GM18511 (cell line): ENCODE results near the gene PDIK1L.

Experiments
- ATAC-seq: cut with Tn5 transposase; IDR thresholded peaks from one replicate; pipeline ENCODE4 v1.9.1; 2021; ENCODE audit warnings: mild to moderate bottlenecking, moderate library complexity; ENCODE audit not compliant: unreplicated experiment

PDIK1L gene

DNA sequence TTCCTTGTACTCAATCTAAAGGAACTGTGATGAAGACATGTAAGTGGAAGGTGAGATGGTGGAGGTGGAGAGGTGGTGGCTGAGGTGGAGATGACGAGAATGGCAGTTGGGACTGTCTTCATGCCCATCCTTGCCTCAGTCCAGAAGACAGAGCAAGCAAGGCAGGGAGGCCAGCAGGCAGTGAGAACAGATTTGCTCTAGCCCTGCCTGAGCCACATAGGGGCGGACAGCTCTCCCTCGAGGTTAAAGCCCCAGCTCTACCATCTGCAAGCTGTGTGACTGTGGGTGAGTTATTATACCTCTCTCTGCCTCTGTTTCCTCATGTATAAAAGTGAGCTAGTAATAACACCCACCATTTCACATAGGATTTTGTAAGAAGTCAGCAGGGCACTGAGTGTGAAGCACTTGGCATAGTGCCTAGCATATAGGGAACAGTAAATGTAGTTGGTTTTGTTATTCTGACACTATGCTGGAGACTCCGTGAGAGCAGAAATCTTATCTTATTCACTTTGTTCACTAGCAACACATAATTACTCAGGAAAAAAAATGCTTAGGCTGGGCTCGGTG, 42.4 kb downstream of the PDIK1L start:
- ATAC-seq, result no peak

DNA sequence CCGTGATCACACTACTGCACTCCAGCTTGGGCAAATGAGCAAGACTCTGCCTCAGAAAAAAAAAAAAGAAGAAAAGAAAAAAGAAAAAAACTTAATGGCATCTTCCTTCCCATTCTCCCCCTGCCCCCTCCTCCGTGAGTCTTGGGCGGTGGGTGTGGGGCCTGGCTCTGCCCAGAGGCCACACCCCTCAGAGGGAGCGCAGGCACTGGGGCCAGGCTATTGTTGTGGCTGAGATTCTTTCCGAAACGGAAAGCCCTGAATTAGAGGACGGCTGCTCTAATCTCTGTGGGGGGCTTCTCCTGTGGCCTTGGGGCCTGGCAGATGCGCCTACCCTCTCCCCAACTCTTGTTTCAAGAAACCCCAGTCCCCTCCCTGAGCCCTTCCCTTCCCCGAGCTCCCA, 43.1 kb downstream of the PDIK1L start:
- ATAC-seq, result no peak

DNA sequence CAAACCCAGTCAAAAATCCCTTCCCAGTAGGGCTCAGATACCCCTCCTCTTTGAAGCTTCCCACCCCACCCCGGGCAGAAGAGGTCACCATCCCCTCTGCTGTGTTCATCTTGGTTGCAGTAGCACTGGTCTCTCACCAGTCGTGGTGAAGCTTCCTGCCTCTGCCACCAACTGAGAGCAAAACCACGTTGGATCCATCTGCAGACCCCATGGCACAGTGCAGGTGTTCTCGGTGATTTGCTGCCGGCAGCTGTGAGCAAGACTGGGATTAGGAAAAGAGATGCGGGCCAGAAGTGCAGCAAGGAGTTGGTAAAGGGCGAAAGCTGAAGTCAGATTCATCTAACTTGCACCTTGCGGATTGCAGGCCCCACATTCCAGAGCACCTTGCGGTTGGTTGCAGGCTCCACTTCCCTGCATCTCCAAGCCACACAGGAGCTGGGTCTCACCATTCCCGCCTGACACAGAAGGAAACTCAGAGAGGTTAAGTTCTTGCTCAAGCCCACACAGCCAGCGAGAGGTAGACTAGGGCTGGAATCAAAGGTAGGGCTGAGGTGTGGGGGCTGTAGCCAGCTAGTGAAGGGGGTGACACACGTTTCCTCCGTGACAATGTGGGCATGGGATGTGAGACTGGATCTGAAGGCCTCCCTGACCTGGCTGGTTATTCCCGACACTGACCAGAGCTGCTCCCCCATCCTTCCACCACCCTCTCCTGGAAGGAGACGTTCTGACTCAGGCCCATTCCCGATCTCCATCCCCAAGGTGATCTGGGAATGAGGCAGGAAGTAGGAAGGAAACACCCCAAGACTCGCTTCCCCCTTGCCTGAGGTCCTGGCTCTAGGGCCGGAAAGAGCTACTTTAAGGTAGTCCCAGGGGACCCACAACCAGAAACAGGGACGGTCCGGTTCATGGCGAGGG, 44.0 kb downstream of the PDIK1L start:
- ATAC-seq, result no peak

DNA sequence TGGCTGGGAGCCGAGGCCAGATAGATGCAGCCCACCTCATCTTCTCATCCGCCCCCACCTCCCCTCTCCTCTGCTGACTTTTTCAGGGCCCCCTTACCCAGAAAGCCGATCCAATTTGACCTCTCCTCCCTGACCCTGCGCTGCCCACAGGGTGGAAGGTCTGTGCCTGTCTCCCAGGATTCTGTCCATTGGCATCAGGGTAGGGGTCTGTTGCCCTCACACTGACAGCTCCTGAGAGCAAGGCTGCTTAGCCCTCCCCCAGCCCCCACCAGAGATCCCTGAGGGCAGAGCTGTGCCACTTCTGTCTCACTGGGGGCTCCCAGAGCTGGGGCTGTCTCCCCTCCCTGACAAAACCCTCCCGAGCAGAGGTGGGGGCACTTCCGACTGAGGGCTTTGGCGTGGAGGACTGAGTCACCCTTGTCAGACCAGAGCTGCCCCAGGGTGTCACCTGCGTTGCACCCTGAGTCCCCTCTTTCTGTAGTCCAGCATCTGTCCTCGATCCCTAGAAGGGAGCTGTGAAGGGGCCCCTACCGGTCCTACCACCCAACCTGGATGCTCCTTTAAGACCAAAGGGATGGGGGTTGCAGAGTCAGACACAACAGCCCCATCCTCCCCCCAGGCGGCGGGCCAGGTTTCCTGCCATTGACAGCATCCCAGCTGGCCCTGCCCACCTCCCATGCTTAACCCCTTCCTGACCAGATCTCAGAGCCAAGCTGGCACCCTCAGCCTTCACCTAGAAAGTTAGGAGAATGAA, 44.8 kb downstream of the PDIK1L start:
- no peak for ATAC-seq

DNA sequence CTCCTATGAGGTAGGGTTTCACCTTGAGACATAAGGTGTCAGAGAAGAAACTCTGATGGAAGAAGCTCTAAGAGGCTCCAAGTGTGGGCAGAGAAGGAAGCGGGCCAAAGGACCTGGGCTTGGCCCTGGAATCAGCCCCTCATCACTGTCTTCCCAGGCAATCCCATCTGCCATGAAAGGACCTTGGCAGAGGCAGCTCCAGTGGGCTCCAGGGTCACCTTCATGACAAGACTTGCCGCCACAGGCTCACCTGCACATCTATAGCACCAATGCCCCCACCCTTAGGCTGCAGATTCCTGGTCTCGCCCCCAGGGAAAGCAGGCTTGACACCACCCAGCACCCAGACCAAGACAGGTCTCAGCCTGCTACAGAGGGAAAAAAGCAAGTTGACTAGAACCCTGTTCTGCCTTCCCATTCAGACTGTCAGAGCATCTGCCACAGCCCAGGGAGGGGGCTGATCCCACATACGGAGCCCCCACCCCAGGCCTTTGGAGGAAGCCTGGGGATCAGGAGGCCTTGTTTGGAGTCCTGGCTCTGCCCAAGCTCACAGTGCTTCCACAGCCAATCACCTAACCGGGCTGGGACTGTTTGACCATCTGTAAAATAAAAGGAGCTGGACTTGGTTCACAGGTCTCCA, 46.8 kb downstream of the PDIK1L start:
- no peak for ATAC-seq

DNA sequence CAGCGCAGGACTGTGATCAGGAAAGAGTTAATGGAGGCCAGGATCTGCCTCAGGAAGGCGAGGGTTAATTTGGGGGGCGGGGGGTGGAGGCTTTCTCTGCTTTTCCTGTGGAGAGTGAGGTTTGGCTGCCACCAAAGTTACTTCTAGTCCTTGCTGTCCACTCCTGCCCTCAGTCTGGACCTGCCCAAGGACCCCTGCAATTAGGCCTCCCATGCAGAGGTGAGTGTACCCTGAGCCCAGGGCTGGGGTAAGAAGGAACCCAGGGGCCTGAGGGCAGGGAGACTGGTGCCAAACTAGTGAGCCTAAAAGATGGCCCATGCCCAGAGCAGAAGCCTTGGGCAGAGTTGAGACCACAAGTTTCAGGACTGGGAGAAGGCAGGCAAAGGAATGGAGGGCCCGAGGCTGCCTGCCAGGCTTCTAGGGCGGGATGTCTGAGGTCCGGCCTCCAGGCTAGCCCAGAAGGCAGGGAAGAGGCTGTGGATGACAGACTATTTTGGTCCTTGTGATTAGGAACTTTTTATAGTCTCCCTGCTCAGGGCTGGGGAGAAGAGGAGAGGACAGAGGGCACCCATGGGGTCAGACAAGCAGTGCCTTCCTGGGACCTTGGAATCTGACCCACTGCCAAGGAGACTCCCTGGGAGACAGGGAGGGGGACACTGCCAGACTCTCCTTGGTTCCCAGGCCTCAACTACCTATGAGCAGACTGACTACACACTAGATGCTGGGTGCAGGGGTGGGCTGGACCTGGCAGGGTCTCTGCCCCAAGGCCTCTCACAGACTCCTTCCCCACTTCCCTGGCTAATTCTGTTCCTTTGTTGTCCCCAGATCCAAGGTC, 47.5 kb downstream of the PDIK1L start, which contains the start of gene FAM110D:
Gene FAM110D, plus strand, starts transcription at position 172 of the 835 bp plus-strand sequence. CDS start 2,213 bp downstream, outside the sequence.
- ATAC-seq, result no peak

DNA sequence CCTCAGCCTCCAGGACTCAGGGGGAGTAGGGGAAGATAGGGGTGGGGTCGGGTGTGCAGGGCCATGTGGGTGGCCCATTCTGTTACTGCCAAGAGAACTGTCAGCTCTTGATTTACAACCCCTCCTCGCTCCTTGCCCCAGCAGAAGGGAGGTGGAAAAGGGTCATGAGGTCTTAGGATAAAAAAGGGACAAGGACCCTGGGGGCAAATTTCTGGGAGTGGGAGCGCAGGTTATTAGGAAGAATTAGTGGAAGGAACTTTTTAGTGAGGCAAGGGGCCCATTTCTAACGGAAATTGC, 48.1 kb downstream of the PDIK1L start:
- ATAC-seq, result no peak

DNA sequence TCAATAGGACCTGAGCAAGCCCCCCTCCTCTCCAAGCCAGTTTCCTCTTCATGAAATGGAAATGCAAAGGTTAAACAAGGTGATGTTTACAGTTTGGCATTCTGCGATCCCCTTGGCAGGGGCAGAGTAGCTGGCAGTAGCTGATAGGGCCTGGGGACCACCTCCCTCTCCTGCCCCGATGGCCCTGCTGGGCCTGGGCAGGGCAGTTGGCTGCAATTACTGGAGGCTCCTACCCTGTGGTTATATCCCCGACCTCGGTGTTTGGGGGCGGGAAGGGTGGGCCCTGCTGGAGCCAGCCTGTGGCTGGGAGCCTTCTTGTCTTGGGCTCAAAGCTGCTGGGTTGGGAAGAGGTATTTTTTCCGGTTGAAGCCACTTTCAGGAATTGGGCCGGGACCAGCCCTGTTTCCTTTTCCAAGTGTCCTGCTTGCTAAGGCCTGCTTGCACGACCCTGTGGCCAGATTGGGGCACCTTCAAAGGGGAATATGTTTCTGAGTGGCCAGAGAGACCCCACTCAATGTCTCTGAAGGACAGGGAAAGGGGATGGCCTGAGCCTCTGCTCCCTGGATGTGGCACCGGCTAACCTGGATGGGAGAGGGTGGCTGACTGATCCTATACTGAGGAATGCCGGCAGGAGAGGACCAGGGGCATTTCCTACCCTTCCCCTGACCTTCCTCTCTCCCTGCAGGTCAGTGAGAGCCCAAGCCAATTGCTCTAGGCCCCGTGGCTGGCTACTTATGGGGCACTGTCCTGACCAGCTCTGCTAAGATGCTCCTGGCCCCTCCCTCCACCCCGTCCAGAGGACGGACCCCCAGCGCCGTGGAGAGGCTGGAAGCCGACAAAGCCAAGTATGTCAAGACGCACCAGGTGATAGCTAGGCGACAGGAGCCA, 49.1 kb downstream of the PDIK1L start:
- no peak for ATAC-seq

DNA sequence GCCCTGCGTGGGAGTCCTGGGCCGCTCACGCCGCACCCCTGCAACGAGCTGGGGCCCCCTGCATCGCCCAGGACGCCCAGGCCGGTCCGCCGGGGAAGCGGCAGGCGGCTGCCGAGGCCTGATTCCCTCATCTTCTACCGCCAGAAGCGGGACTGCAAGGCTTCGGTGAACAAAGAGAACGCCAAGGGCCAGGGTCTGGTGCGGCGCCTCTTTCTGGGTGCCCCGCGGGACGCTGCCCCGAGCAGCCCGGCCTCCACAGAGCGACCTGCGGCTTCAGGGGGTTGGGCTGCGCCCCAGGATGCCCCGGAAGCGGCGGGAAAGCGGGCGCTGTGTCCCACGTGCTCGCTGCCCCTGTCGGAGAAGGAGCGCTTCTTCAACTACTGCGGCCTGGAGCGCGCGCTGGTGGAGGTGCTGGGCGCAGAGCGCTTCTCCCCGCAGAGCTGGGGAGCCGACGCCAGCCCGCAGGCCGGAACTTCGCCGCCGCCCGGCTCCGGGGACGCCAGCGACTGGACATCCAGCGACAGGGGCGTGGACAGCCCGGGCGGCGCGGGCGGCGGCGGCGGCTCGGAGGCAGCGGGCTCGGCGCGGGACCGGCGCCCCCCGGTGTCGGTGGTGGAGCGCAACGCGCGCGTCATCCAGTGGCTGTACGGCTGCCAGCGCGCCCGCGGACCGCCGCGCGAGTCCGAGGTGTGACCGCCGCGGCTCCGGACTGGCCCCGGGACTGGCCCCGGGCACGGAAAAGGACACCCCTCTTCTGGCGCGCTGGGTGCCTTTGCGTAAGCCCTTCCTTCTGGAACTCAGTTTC, 50.0 kb downstream of the PDIK1L start:
- ATAC-seq, result no peak

DNA sequence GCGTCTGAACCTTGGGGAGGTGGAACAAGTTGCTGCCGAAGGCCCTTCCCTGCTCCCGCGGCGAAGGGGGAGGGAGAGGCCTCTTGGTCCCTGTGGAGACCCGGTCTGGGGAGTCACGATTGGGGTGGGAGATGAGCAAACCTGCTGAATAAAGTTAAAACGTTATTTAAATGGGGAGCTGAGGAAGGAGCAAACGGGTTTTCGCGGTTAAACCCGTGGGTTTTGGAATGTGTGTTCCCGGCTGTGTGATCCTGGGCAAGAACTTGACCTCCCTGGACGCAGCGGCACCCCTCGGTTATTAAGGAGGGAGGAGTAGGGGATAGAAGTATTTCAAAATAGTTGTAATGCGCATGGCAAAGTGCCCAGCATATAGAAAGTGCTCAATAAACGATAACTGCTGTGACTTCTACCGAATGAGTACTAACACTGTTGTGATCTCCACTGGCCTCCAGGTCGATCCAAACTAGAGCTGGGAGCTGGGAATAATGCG, 50.6 kb downstream of the PDIK1L start:
- ATAC-seq, result no peak

DNA sequence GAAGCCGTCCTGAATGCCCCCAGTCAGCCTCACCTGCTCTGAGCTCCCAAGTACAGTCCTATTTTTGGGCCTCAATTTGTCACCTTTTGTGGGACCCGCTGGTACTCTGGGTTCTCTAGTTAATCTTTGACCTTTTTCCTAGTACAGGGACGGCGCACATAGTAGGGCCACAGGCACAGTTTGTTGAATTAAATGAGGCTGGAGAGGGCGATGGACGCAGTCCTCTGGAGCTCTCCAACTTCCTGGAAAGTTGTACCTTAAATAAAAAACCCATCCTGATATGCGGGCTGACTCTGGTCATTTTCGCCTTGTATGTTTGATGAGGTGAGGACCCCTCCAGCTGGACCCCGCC, 52.0 kb downstream of the PDIK1L start:
- no peak for ATAC-seq

DNA sequence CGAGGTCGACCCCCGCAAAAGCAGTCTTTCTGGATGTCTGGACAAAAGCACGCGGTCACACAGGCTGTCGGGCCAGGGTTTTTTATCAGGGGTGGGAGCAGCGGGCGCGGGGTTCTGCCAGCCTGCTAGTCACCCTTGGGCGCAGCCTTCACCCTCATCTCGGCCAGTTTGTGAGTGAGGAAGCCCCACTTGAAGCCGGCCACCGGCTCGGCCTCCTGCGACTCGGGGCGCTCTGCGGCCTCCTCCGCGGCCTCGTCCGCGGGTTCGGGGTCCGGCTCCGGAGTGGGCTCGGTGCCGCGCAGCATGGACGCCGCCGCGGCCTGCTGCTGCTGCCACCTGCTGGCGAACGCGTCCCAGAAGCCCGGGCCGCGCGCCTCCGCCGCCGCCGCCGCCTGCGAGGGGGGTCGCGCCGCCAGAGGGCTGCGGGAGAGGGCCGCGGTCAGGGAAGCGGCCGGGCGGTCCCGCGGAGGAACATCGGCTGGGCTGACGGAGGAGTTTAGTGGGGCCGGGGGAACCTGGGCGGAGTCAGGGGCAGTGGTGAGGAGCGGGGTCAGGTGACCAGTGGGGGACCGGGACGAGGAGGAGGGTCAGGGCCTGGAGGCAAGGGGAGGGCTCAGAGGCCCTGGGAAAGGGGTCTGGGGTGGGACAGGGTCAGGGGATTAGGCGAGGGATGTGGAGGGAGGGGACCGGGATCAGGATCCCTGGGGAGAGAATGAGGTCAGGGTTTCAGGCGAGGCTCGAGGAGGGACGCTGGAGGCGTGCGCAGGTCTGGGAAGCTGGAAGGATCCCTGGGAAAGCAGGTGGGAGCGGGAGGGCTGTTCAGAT, 52.6 kb downstream of the PDIK1L start:
- ATAC-seq, result no peak

DNA sequence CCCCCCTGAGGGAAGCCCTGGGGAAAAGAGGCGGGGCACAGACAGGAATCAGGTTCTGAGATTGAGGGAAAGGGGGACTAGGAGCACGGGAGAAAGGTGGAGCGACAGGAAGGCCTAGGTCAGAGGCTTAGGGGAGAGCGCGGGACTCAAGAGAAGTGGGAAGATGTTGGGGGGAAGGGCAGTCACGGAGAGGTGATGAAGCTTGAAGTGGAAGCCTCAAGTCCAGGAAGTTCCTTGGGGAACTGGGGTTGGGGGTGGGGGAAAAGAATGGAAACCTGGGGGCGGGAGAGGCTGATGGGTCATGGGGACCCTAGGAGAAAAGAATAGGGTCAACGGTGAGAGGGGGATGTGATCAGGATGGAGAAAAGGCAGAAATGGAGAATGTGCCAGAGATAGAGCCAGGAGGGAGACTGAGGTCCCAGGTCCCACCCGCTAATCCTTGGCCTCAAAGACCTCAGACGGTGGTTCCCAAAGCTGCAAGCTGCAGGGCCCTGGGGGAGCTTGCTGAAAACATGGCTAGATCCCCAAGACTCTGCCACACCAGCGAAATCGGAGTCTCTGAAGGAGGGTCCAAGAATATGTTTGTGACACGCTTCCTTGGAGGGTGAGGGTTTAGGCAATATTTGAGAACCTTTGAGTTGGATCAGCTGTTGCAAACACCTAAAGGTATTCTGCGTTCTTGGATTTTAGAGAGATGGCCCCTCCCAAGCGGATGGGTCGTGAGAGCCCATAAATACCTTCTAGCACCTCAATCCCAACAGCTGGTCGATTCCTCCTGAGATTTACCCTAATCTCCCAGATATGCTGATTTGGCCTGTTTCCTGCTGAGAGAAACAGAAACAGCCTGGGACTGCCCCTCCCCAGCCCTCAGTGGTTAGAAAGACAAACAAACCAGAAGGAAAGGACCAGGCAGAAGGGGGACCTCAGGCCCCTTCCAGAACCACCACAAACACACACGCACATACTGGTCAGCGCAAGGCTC, 53.5 kb downstream of the PDIK1L start:
- ATAC-seq, result no peak

DNA sequence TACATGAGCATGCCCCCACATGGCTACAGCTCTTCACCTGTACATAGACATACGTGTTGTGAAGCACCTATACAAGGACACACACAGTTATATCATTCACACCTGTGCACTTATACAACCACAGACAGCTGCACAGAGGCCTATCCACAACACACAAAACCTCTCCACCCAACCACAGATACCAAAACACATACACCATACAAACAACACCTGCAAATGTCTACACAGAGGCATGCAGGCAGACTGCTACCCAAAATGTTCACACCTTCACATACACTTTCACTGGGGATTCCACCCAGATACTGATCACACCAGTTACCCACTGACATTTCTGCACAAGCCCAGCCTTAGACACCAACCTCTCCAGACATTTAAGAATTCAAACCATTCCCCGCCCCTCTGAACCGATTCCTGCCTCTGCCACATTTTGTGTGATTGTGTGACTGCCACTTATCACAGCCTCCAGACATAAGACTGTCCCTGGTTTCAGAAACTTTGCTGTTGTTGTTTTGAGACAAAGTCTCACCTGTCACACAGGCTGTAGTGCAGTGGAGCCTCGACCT, 55.2 kb downstream of the PDIK1L start:
- no peak for ATAC-seq

DNA sequence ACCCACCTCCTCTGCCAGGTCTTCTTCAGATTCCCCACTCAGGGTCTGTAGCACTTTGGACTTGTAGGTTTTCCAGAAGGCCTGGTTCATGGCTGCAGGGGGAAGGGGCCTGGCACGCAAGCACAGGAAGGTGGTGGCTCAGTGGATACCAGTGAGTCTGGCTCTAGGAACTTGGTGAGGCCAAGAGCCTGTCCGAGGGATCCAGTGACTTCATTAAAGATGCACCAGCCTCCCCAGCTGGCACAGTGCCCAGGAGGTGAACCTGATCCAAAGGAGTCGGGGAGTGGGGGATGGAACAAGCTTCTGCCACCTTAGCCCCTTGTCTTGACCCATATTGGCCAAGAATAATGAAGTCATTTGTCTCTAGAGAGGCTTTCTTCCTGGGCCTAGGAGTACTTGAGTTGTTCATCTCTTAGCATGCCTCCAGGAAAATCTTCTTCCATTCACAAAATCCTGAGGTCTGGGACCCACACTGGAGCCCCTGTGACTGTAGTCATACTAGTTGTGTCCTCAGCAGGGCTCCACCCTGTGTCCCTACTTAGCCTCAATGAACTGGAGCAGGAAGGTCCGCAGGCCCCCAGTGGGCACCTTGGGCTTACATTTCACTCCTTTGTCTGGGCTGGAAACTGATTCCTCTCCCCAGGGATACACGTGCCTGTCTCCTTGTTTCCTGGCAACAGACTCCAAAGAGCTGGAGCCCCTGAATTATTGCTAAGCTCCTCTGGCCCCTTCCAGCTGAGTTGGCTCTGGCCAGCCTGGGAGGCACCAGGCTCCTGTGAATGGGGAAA, 57.0 kb downstream of the PDIK1L start, which contains the start of gene C1orf232:
Gene C1orf232, minus strand, starts transcription at position 554 of the 788 bp plus-strand sequence. Its CDS starts 464 bp downstream, at position 90.
- ATAC-seq, result no peak
